GM18517 (cell line): ENCODE results near the gene IL1RAPL1.

Experiments used
- ATAC-seq: cut with Tn5 transposase; IDR thresholded peaks from one replicate; pipeline ENCODE4 v1.9.1; 2021; ENCODE audit warnings: mild to moderate bottlenecking, moderate library complexity; ENCODE audit not compliant: unreplicated experiment

Gene IL1RAPL1

GRCh38 chrX:29948653-29949052 lies 1361.4 kb downstream of the IL1RAPL1 start:
- no peak for ATAC-seq

- ATAC-seq, result no peak
These were observed 1364.8 kb downstream of the IL1RAPL1 start for GRCh38 chrX:29952016-29952415.

GRCh38 chrX:29962061-29962460 lies 1374.8 kb downstream of the IL1RAPL1 start:
- ATAC-seq, result no peak

- ATAC-seq, result no peak
These were observed 1378.4 kb downstream of the IL1RAPL1 start for GRCh38 chrX:29965634-29966033.

GRCh38 chrX:29992083-29992482 lies 1404.8 kb downstream of the IL1RAPL1 start:
- ATAC-seq, result no peak

- ATAC-seq, result no peak
These were observed 1418.6 kb downstream of the IL1RAPL1 start for GRCh38 chrX:30005813-30006212.
